GM19193 (cell line): Measurements from ENCODE around the gene COMMD10.

Experiments used
- POLR2A ChIP-seq: IDR thresholded peaks from 4 replicates; pipeline ENCODE4 v1.6.1; 2011; ENCODE audit not compliant: insufficient read depth, insufficient read length; ENCODE audit errors: extremely low read depth

COMMD10 gene

GRCh38 chr5:116318091-116318854 lies 233.4 kb downstream of the COMMD10 start:
- no peak for TF ChIP-seq POLR2A

- no peak for TF ChIP-seq POLR2A
Observed at GRCh38 chr5:116320486-116320885, 235.7 kb downstream of the COMMD10 start.

GRCh38 chr5:116329503-116329902 lies 244.7 kb downstream of the COMMD10 start:
- no peak for TF ChIP-seq POLR2A

- TF ChIP-seq POLR2A: no peak
Observed at GRCh38 chr5:116340799-116341198, 256.0 kb downstream of the COMMD10 start.
